Stimulated activated CD4-positive, alpha-beta T cell treated with anti-CD3 and anti-CD28 coated beads, Interleukin-2, amount 100 ng/mL, for 4 hours (primary cell): ENCODE data around the gene LRRC23.
"Not testable (repeated sequence)": the region's sequence is repeated elsewhere in the genome, so short reads cannot be mapped to it uniquely, and the experiment has no call there.

Experiments
- DNase-seq: peaks from one replicate; pipeline ENCODE4 v3.0.0-alpha.2; 2020; ENCODE audit warnings: low read depth

The LRRC23 gene, protein sequence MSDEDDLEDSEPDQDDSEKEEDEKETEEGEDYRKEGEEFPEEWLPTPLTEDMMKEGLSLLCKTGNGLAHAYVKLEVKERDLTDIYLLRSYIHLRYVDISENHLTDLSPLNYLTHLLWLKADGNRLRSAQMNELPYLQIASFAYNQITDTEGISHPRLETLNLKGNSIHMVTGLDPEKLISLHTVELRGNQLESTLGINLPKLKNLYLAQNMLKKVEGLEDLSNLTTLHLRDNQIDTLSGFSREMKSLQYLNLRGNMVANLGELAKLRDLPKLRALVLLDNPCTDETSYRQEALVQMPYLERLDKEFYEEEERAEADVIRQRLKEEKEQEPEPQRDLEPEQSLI

GRCh38 chr12:6904280-6905276 lies at the start of gene LRRC23:
Gene LRRC23, plus strand, starts transcription at chr12:6904822. Its CDS starts 812 bp downstream, at chr12:6905634.
- peak; percentile 95 for DNase-seq

GRCh38 chr12:6855322-6855721 lies 49.3 kb upstream of the LRRC23 start:
- no peak for DNase-seq

- DNase-seq = no peak
These were observed 45.8 kb upstream of the LRRC23 start for GRCh38 chr12:6858799-6859198.

GRCh38 chr12:6860116-6860515 lies 44.5 kb upstream of the LRRC23 start:
- no peak for DNase-seq

GRCh38 chr12:6860942-6861341 lies 43.7 kb upstream of the LRRC23 start:
- no peak for DNase-seq

DNA sequence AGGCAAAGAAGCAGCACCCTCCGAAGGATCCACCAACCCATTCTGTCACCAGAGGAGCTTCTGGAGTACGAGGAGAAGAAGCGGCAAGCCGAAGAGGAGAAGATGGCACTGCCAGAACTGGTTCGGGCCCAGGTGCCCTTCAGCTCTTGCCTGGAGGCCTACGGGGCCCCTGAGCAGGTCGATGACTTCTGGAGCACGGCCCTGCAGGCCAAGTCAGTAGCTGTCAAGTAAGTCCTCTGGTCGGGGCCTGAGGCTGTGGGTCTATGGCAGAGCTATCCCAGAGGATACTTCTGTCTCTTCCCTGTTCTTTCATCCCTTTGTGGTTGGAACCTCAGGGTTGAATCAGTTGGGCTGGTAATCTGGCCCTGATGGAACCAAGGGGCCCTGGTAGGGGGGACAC lies 43.2 kb upstream of the LRRC23 start:
- DNase-seq = no peak

GRCh38 chr12:6863033-6863432 lies 41.6 kb upstream of the LRRC23 start:
- no peak for DNase-seq

DNA sequence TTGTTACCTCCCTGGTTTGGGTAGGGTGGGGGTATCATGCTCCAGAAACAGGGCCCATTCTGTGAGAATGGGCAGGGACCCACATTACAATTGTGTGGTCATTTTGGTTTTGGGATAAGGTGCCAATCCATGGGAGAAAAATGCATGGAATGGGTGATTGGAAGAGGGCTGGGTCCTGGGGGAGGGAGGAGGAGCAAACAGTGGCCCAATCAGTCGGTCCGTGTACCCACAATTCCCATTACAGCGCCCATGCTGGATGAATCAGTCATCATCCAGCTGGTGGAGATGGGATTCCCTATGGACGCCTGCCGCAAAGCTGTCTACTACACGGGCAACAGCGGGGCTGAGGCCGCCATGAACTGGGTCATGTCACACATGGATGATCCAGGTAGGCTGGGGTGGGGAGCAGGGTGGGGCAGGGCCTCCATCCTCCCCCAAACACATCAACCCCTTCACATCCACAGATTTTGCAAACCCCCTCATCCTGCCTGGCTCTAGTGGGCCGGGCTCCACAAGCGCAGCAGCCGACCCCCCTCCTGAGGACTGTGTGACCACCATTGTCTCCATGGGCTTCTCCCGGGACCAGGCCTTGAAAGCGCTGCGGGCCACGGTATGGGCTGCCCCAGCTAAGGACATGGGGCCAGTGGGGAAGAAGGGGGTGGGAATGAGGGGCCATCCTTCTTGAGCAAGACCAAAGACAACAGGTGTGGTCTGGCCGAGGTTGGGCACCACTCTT lies 40.9 kb upstream of the LRRC23 start:
- no peak for DNase-seq

DNA sequence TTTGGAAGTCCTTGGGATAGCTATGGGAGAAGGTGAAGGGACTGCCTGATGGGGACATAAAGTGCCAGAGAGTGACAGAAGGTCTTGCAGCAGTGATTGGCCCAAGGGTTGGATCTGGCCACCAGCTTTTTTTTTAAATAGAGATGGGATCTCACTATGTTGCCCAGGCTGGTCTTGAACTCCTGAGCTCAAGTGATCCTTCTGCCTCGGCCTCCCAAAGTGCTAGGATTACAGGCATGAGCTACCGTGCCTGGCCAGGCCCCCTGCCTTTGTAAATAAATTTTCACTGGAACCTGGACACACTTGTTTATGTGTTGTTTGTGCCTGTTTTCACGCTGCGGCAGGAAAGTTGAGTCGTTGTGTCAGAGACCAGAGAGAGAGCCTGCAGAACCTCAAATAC lies 39.3 kb upstream of the LRRC23 start:
- not testable (repeated sequence) for DNase-seq

DNA sequence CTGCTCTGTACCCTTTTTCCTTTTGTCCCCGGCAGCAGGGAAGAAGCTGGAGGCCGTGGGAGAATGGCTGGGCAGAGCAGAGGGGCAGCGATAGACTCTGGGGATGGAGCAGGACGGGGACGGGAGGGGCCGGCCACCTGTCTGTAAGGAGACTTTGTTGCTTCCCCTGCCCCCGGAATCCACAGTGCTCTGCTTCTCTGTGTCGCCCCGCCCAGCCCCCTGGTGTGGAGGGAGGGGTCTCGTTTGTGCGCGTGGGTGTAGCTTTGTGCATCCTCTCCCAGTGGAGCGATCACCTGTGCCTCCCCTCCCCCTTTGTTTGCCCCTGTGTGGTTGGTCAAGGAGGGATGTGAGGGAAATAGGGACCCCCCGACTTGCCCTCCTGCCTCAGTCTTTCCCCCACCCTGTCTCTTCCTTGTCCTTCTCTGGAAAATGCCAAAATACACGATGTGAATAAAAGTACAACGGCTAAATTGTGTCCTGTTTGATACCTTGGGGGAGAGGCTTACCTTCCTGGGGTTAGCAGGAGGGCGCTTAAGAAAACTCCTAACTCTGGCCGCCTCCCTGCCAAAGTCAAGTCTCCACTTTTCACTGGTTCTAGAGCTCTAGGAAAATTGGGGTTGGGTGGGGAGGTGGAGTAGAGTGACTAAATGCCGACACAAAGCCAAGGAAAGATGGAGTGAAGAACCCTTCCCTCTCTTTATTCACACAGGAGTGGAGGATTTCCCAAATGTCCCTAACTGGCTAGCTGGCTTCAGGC lies 38.3 kb upstream of the LRRC23 start:
- DNase-seq = no peak

GRCh38 chr12:6866920-6867412 lies 37.7 kb upstream of the LRRC23 start:
- no peak for DNase-seq

DNA sequence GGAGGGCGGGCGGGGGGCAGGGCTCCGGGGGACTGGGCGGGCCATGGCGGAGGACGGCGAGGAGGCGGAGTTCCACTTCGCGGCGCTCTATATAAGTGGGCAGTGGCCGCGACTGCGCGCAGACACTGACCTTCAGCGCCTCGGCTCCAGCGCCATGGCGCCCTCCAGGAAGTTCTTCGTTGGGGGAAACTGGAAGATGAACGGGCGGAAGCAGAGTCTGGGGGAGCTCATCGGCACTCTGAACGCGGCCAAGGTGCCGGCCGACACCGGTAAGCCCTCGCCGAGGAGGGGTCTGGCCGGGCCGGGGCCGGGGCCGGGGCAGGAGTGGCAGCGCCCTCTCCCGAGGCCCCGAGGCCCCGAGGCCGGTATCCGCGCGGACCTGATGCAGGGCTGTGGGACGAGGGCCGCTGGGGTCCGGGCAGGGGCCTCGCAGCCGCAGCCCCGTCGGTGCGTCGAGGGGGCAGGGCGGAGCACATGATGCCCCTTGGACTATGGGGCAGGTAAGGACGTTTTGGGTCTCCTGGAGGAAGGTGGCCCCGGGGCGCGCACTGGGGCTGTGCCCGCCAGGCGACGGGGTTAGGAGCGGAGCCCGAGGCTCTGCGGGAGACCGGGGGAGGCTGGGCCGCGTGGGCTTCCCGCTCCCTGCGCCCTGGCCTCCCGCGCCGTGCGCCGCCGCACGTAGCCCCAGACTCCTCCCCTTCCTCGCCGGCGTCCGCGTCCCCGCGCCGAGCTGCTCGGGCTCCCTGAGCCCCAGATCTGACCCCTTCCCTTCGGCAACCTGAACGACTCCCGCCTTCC lies 37.0 kb upstream of the LRRC23 start, which contains the start of gene TPI1:
Gene TPI1, plus strand, starts transcription at position 119 of the 798 bp plus-strand sequence. Its CDS starts 36 bp downstream, at position 155.
- peak; percentile 71 for DNase-seq

GRCh38 chr12:6868211-6869048 lies 36.2 kb upstream of the LRRC23 start:
- DNase-seq = no peak

DNA sequence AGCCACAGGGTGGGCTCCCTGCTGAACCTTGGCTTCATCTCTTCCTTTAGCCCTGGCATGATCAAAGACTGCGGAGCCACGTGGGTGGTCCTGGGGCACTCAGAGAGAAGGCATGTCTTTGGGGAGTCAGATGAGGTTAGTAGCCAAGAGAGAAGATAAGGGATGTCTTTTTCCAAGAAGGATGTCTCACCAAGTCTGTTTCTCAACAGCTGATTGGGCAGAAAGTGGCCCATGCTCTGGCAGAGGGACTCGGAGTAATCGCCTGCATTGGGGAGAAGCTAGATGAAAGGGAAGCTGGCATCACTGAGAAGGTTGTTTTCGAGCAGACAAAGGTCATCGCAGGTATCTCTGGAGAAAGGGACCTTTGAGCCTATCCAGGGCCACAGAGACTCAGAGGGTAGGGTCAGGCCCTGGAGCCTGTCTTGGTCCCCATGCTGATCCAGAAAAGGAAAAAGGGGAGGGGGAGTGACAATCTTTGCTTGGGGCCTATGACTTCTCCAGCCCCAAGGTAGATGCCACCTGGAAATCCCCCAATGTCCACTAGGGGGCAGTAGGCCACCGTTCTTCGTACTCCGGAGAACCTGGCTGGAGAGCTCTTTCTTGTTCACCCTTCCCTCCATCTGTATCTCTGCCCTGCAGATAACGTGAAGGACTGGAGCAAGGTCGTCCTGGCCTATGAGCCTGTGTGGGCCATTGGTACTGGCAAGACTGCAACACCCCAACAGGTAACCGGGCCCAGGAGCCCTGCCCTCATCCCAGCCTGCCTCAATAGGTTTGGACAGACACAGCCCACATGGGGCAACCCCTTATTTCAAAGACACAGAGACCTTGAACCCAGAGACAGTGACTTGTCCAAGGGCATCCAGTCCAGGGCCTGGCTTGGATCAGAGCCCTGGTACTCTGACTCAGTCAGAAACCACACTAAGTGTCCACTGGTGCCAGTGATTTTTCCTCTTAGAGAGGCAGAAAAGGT lies 35.3 kb upstream of the LRRC23 start:
- DNase-seq = peak; percentile 78

GRCh38 chr12:6870304-6870703 lies 34.3 kb upstream of the LRRC23 start:
- DNase-seq = not testable (repeated sequence)

DNA sequence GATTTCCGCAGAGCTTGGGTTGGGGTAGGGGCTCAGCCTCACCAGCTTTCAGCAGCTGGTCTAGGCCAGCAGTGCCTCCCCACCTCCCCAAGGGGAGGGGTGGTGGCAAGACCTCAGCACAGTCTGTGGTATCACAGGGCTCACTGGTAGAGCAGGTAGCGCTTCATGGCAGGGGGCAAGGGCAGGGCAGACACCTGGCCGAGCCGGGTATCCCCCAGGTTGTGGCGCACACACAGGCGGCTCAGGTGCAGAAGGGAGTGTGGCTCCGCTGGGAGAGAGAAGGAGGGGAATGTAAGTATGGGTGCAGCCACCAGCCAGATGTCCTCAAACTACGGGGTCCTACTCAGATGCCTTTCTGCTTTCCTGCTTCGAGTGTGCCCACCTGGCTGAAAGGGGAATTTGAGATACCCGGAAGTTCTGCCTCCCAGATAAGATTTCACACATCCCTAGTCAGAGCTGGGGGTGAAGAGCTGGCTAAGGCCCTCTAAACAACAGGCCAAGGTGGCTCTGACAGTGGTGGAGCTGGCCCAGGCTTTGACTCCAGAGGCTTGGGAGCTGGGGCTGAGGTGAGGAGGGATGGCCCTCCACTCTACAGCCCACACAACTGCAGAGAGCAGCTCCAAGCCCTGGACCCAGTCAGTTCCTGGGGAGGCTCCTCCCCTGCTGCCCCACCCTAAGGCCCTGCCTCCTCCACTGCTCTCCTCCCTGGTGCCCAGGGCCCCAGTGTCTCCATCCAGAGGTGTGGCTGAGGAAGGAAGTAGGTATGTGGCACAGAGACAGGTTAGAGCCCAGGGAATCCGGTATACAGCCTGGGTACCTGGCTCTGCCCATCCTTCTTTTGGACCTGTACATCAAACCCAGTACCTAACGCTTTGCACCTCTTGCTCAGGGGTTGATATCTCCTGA lies 33.3 kb upstream of the LRRC23 start:
- no peak for DNase-seq
